Stimulated activated CD4-positive, alpha-beta T cell treated with anti-CD3 and anti-CD28 coated beads, Interleukin-4, amount 100 ng/mL, for 1 hour (primary cell): ENCODE data around the gene PSTPIP2.
A peak's percentile ranks its signal among the peaks of the same experiment; 100 is the strongest.
"Not testable (repeated sequence)": the region's sequence is repeated elsewhere in the genome, so short reads cannot be mapped to it uniquely, and the experiment has no call there.

ENCODE experiments used
- DNase-seq: peaks from one replicate; pipeline ENCODE4 v3.0.0-alpha.2; 2020

The PSTPIP2 gene, protein sequence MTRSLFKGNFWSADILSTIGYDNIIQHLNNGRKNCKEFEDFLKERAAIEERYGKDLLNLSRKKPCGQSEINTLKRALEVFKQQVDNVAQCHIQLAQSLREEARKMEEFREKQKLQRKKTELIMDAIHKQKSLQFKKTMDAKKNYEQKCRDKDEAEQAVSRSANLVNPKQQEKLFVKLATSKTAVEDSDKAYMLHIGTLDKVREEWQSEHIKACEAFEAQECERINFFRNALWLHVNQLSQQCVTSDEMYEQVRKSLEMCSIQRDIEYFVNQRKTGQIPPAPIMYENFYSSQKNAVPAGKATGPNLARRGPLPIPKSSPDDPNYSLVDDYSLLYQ

GRCh38 chr18:46071653-46072375, at the start of gene PSTPIP2:
PSTPIP2 (minus strand) TSS chr18:46072260; CDS start chr18:46072188, 72 bp downstream.
- DNase-seq, result peak; percentile 72

- no peak for DNase-seq
Measured at GRCh38 chr18:46113751-46114150, 41.7 kb upstream of the PSTPIP2 start.

DNA sequence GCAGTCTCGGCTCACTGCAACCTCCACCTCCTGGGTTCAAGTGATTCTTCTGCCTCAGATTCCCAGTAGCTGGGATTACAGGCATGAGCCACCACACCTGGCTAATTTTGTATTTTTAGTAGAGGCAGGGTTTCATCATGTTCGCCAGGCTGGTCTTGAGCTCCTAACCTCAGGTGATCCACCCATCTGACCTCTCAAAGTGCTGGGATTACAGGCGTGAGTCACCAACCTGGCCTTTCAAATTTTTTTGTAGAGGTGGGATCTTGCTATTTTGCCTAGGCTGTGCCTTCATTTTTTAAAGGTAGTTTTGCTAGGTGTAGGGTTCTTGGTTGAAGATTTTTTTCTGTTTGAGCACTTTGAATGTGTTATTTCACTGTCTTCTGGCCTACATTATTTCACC, 38.3 kb upstream of the PSTPIP2 start:
- no peak for DNase-seq

DNA sequence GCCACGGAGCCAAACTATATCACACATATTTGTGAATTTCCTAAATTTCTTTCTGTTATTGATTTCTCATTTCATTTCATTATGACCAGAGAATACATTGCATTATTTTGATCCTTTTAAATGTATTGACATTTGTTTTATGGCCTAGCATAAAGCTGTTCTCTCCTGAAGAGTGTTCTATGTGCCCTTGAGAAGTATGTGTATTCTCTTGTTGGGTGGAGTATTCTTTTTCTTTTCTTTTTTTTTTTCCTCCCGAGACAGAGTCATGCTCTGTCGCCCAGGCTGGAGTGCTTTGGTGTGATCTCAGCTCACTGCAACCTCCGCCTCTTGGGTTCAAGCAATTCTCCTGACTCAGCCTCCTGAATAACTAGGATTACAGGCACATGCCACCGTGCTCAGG, 37.3 kb upstream of the PSTPIP2 start:
- DNase-seq, result no peak

GRCh38 chr18:46104128-46104911, 32.3 kb upstream of the PSTPIP2 start, which contains the start of gene HAUS1:
HAUS1 (plus strand) TSS chr18:46104385; CDS start chr18:46104412, 27 bp downstream.
- DNase-seq, result peak; percentile 87

DNA sequence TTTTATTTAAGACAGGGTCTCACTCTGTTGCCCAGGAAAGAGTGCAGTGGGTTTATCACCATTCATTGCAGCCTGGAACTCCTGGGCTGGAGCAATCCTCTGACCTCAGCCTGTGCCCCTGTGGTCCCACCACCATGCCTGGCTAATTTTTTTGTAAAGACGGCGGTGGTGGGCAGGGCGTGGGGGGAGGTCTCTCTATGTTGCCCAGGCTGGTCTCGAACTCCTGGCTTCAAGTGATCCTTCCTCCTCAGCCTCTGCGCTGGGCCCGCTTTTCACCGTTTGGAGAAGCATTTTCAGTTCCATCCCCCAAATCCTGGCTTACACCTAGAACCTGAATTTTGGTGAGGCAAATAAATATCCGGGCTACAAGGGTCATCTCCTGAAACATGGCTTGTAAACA, 27.4 kb upstream of the PSTPIP2 start:
- DNase-seq, result no peak

DNA sequence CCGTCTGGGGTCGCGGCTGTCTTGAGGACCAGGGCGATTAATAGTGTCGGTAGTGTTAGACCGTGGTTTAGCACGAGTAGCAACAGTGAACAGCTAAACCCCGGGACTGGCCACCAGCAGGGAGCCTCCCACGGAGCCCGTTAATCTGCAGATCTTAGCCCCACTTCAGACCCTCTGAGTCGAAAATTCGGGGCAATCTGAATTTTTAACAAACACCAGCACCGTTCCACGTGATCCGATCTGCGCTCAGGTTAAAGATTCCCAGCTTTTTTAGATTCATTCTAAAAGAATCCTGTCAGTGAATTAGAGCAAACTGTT, 26.5 kb upstream of the PSTPIP2 start:
- DNase-seq, result no peak

- DNase-seq, result peak; percentile 90
Measured at GRCh38 chr18:46097801-46098615, 25.9 kb upstream of the PSTPIP2 start, which contains the start of gene ATP5F1A. ATP5F1A (minus strand) TSS chr18:46098296; CDS start chr18:46098231, 65 bp downstream.

DNA sequence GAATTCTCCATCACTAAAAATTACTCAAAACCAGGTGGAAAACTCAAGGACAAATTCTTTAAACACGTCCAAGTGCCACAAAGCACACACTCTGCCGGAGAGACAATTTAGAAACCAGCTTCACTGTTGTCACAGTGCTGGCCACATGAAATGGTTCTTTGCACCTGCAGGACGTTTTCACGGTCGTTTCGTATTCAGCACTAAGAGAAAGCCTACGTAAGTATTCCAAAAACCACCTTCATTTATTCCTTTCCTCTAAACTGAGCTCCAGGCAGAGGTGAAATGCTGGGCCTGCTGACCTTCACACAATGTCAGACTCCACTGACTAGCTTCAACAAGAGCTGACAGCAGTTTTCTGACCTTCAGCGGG, 25.4 kb upstream of the PSTPIP2 start:
- DNase-seq, result no peak

GRCh38 chr18:46096651-46097300, 24.7 kb upstream of the PSTPIP2 start:
- no peak for DNase-seq

GRCh38 chr18:46095532-46095931, 23.5 kb upstream of the PSTPIP2 start:
- DNase-seq, result no peak

- DNase-seq, result not testable (repeated sequence)
Measured at GRCh38 chr18:46088501-46088900, 16.4 kb upstream of the PSTPIP2 start.

DNA sequence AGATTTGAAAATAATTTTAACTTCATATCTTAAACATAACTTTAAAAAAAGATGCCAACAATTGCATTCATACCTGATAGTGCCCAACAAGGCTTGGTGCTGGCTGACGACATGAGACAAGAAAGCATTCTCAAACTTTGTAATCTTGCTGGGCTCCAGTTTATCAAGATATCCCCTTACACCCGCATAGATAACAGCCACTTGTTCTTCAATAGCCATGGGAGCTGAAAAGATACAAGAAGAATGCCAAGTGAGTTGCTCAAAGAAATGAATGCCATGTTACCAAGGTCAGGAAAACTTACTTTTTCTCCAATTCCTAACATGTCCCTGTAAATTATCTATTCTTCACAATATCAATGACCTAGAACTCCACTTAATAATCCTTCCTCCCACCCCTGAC, 12.4 kb upstream of the PSTPIP2 start:
- no peak for DNase-seq

DNA sequence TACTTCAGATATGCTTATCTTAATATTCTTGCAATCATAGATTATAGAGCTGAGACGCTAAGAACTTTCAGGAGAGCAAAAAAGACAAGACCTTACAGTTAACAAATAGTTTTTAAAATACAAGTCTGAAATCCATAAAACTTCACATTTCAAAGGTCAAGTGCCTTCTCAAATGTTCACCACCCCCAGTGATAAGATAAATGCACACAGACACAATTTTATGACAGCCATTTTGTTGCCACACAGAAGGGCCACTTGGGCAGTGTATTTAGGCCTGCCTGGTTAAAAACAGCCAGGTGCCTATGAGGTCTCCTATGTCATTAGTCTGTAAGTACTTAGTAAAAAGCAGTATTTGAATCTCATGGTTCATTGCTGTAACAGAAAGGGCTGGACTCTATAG, 8.1 kb upstream of the PSTPIP2 start:
- no peak for DNase-seq

- no peak for DNase-seq
Measured at GRCh38 chr18:46079336-46079735, 7.3 kb upstream of the PSTPIP2 start.

- DNase-seq, result no peak
Measured at GRCh38 chr18:46073474-46074331, 1.6 kb upstream of the PSTPIP2 start.

DNA sequence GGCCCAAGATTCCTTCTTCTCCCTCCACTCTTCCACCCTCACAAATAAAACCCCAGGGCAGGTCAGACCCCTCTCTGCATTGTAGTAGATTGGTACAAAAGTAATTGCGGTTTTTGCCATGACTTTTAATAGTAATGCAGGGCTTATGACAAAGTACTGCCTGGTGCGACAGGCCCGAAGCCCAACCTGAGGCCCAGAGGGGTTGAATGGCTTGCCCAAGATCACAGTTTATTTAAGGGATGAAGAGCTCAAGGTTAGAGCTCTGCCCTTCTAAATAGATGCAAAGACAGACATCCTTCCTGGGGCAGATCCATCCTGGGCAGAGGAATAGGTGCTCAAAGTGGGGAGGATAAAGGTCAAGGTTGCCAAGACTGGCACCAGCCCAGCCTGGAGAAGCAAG, 899 bp upstream of the PSTPIP2 start:
- DNase-seq, result no peak

DNA sequence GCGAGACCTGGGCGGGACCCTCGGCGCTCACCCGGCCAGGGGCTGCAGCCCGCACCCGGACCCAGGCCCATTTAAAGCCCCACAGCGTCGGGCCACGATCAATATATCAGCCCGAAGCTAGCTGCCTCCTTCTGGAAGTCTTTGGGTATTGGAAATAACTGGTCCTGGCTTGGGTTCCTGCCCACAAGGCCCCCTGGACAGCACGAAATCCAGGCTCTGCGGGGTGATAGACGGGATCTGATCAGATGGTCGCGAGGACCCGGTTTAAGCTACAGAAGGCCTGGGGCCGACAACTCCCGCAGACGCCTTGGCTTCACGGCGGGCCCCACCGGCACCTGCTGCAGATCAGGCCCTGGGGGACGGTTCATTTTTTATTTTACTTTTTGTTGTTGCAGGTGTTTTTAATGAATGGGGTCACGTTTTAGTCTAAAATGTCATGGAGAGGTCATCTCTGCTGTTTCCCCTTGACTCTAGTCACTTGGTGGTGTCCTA, 362 bp upstream of the PSTPIP2 start:
- no peak for DNase-seq

GRCh38 chr18:46070815-46071652, 1.0 kb downstream of the PSTPIP2 start:
- DNase-seq, result peak; percentile 17

- DNase-seq, result no peak
Measured at GRCh38 chr18:46070232-46070631, 1.8 kb downstream of the PSTPIP2 start.
